Neutrophil (primary cell): Measurements from ENCODE around the gene LAPTM5.

Source experiments
- H3K27ac ChIP-seq: fragments of 200-600 bp; sonication (generic); 2 replicates; pipeline ENCODE4 v1.5.1; 2016; ENCODE audit warnings: mild to moderate bottlenecking, moderate library complexity
- H3K27me3 ChIP-seq: fragments of 200-600 bp; sonication (generic); 2 replicates; pipeline ENCODE4 v1.6.0; 2016; ENCODE audit warnings: mild to moderate bottlenecking
- H3K36me3 ChIP-seq: fragments of 200-600 bp; sonication (generic); 2 replicates; pipeline ENCODE4 v1.5.1; 2017
- H3K4me1 ChIP-seq, 2 experiments: fragments of 200-600 bp in 1 of 2; sonication (generic) in 1 of 2; 1 replicate in 1 of 2; 2 replicates in 1 of 2; pipeline versions ENCODE4 v1.5.1 to v1.6.1; 2013 to 2016; ENCODE audit warnings: low read depth in 1 of 2, low read length in 1 of 2, mild to moderate bottlenecking in 1 of 2, moderate library complexity in 1 of 2; ENCODE audit not compliant: control insufficient read depth in 1 of 2, insufficient read depth in 1 of 2
- H3K4me3 ChIP-seq, 2 experiments: fragments of 200-600 bp in 1 of 2; sonication (generic) in 1 of 2; 1 replicate in 1 of 2; 2 replicates in 1 of 2; pipeline ENCODE4 v1.5.1; 2013 to 2016; ENCODE audit warnings: low read depth in 1 of 2, low read length in 1 of 2, mild to moderate bottlenecking in 1 of 2, moderate library complexity in 1 of 2
- H3K9me3 ChIP-seq: fragments of 200-600 bp; sonication (generic); 2 replicates; pipeline ENCODE4 v1.5.1; 2016
- TF ChIP-seq, protein P1 (sequence below): fragments of 200-600 bp; sonication (generic); IDR thresholded peaks from 2 replicates; pipeline ENCODE4 v1.5.1; 2016; ENCODE audit warnings: antibody characterized with exemption

The LAPTM5 gene

DNA sequence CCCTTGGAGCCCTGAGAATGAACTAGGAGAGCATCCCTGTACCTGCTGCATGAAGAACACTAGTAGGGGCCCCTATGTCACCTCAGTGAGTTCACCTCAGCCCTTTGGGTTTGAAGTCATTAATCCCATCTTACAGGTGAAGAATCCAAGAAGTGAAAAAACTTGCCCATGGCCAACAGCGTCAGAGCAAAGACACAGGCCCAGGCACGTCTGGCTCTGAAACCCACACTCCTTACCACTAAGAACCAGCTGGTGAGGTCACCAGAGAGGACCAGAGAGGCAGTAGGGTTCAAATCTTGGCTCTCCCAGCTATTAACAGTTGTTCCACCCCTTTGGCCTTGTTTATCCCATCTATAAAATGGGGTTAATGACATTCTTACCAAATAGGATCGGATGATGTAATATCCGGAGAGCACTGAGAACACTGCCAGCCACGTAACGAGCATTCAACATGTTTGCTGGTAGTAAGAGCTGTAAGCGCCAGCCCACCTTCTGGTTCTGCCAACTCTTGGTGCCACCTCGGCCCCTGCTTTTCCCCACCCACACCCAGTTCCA, 43.0 kb downstream of the LAPTM5 start:
- H3K27me3 ChIP-seq, result peaks cover 37% of the 10 kb centered on the region

DNA sequence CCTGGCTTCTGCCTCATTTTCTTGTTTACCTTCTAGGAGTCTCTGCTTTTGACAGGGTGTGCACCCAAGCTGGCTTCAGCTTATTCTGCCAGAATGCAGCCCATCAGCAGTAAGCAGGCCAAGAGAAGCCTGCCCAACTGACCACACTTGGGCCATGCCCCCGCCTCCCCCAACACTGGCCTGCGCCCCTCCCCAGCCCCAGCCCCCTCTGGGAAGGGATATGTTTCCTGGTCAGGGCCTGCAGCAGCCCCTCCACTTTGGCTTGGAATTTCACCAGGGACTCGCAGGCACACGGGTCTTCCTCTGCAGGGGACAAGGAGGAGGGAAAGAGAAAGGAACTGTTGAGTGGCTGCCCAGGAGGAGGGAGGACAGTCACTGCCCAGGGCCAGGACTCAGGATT, 43.5 kb downstream of the LAPTM5 start:
- Histone ChIP-seq H3K4me1 (peaks cover 4 to 12% of the 10 kb centered on the region in 2 experiments), H3K4me3 (no peak overlapping the region), H3K9me3 (no peaks in the 10 kb centered on the region), H3K36me3 (no peaks in the 10 kb centered on the region), H3K27me3 (peaks cover 43% of the 10 kb centered on the region), H3K27ac (no peak overlapping the region)
- TF ChIP-seq, protein P1, sequence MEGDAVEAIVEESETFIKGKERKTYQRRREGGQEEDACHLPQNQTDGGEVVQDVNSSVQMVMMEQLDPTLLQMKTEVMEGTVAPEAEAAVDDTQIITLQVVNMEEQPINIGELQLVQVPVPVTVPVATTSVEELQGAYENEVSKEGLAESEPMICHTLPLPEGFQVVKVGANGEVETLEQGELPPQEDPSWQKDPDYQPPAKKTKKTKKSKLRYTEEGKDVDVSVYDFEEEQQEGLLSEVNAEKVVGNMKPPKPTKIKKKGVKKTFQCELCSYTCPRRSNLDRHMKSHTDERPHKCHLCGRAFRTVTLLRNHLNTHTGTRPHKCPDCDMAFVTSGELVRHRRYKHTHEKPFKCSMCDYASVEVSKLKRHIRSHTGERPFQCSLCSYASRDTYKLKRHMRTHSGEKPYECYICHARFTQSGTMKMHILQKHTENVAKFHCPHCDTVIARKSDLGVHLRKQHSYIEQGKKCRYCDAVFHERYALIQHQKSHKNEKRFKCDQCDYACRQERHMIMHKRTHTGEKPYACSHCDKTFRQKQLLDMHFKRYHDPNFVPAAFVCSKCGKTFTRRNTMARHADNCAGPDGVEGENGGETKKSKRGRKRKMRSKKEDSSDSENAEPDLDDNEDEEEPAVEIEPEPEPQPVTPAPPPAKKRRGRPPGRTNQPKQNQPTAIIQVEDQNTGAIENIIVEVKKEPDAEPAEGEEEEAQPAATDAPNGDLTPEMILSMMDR, result no peak

More for the DNA sequence above, 43.0 kb downstream of the LAPTM5 start:
- Histone ChIP-seq H3K4me3 (no peak overlapping the region), H3K4me1 (peaks cover 10 to 18% of the 10 kb centered on the region in 2 experiments), H3K27ac (no peak overlapping the region), H3K36me3 (no peaks in the 10 kb centered on the region), H3K9me3 (no peaks in the 10 kb centered on the region)
- TF ChIP-seq, protein P1, result no peak

DNA sequence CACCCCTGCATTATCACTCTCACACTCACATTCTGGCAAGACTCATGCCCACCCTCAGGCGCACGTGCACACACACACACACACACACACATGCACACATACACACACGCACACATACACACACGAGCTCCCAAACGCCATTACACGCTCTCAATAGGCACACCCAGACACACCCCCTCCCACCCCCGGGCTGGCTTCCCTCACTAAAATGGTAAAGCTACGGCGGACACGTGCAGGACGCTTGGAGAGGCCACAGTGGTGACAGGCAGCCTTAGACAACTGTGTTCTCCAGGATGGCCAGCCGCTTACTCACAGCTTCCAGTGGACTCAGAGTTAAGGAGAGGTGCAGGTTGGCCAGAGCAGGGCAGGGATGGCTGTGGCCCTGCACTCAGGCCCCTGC, 44.3 kb downstream of the LAPTM5 start:
- Histone ChIP-seq H3K27me3 (peaks cover 50% of the 10 kb centered on the region), H3K36me3 (no peaks in the 10 kb centered on the region), H3K27ac (no peak overlapping the region), H3K9me3 (no peaks in the 10 kb centered on the region), H3K4me3 (no peak overlapping the region), H3K4me1 (peaks cover 0 to 7% of the 10 kb centered on the region in 2 experiments)
- TF ChIP-seq, protein P1, result no peak

DNA sequence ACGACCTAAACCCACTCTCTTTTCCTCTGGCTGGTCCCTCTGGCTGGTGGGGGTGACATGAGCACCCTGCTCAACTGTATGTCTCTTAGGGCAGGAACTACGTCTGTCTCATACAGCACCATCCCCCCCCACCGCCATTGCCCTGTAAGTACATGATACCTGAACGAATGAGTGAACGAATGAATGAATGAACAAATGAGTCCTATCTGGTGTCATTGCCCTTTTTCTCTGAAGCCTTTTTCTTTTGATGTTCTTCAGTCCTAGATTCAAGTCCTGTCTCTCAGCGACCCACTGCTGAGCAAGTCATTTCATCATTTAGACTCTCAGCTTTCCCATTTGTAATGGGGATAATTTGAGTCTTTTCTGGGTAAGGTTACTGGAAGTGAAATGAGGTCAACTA, 45.0 kb downstream of the LAPTM5 start:
- Histone ChIP-seq H3K27me3 (peaks cover 57% of the 10 kb centered on the region), H3K27ac (no peak overlapping the region), H3K4me1 (peaks cover 0 to 1% of the 10 kb centered on the region in 2 experiments), H3K36me3 (no peaks in the 10 kb centered on the region), H3K9me3 (no peaks in the 10 kb centered on the region), H3K4me3 (no peak overlapping the region)
- TF ChIP-seq, protein P1, result no peak

DNA sequence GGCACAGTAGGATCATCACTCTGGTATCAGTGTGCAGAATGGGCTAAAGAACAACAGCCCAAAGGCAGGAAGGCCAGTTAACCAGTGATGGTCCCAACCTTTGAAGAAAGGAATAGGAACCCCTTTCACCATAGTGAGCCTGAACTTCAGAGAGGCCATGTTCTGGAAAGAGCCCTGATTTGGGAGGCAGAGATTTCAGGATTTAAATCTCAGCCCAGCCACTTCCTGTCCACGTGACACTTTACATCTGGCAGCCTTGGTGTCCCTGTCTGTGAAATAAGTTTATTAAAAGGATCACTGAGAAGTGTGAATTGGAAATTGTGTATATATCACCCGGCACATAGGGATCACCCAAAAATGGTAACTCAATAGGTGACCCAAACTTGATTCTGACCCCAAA, 47.2 kb downstream of the LAPTM5 start:
- Histone ChIP-seq H3K36me3 (no peaks in the 10 kb centered on the region), H3K27ac (no peak overlapping the region), H3K27me3 (peaks cover 78% of the 10 kb centered on the region), H3K9me3 (no peaks in the 10 kb centered on the region), H3K4me3 (no peak overlapping the region), H3K4me1 (no peaks in the 10 kb centered on the region)
- TF ChIP-seq, protein P1, result no peak

DNA sequence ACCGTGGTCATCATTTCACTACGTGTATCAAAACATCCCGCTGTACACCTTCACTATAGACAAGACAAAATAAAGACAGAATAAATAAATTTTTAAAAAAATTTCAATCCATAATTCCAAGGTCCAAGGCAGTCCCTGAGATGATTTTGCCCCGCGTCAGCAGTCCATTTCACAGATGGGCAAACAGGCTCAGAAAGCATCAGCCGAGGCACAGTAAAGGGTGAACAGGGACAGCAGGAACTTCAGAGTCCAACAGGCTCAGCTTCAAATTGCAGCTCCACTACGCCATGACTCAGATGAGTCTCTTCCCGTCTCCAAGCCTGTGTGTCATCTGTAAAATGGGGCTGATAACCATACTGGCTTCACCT, 49.2 kb downstream of the LAPTM5 start:
- no peaks in the 10 kb centered on the region for H3K36me3 ChIP-seq
- H3K9me3 ChIP-seq, result no peaks in the 10 kb centered on the region
- H3K27me3 ChIP-seq, result peaks cover 76% of the 10 kb centered on the region
- no peak overlapping the region for H3K27ac ChIP-seq
- TF ChIP-seq, protein P1, result no peak
- no peaks in the 10 kb centered on the region for H3K4me1 ChIP-seq
- H3K4me3 ChIP-seq, result no peak overlapping the region
